HG03135 (cell line): ENCODE results near the gene NEURL3.
"Not testable (repeated sequence)": the region's sequence is repeated elsewhere in the genome, so short reads cannot be mapped to it uniquely, and the experiment has no call there.

ENCODE experiments used
- ATAC-seq: cut with Tn5 transposase; IDR thresholded peaks from one replicate; pipeline ENCODE4 v1.9.1; 2021; ENCODE audit warnings: mild to moderate bottlenecking, moderate library complexity; ENCODE audit not compliant: unreplicated experiment

NEURL3 gene

GRCh38 chr2:96508521-96509113 is 3.5 kb upstream of the NEURL3 start:
- no peak for ATAC-seq

- peak; percentile 49 for ATAC-seq
Measured at GRCh38 chr2:96507957-96508520, 2.9 kb upstream of the NEURL3 start.

DNA sequence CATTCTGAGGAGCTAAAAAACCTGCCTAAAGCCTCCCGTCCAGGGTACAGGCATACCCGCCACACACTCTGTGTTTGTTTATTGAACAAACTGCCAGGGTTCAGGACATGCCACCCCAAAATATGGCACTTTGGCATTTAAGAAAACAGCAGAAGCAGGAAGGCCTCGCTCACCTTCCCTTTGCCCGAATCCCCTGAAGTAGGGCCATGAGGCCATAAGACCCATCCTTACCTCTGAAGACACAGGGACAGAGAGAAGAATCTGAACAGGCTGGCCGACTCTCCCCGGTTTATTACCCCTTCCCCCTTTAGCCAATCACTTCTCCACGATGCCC is 1.7 kb upstream of the NEURL3 start:
- no peak for ATAC-seq

DNA sequence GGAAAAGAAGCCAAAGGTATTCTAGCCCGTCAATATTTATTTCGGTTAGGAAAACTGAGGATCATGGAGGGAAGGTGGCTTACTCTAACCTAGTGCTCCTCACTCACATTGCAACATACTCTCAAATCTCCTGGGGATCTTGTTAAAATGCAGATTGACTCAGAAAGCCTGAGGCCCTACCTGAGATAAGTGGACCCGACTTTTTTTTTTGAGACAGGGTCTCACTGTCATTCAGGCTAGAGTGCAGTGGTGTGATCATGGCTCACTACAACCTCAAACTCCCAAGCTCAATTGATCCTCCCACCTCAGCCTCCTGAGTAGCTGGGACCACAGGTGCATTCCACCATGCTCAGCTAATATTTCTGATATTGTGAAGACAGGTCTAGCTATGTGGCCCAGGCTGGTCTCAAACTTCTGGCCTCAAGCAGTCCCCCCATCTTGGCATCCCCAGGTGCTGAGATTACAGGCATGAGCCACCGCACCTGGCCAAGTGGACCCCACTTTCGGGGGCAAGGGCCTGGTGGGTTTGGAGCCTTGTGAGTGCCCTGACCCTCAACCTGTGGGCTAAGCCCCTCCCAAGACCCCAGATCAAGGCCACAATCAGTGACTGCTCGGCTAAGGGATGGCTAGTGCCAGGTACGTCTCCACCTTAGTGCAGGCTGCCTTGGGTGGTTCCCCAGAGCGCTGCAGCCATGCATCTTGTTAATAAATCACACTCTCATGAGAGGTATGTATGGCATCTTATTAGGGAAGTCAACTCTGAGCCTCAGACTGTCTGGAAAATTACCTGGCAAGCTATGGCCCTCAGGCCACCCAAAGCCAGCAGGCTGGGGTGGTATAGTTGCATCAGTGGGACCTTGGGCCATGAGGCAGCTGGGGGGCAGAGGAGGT is 1.1 kb upstream of the NEURL3 start:
- no peak for ATAC-seq

- ATAC-seq: no peak
Measured at GRCh38 chr2:96503637-96504243, 1.4 kb downstream of the NEURL3 start.

DNA sequence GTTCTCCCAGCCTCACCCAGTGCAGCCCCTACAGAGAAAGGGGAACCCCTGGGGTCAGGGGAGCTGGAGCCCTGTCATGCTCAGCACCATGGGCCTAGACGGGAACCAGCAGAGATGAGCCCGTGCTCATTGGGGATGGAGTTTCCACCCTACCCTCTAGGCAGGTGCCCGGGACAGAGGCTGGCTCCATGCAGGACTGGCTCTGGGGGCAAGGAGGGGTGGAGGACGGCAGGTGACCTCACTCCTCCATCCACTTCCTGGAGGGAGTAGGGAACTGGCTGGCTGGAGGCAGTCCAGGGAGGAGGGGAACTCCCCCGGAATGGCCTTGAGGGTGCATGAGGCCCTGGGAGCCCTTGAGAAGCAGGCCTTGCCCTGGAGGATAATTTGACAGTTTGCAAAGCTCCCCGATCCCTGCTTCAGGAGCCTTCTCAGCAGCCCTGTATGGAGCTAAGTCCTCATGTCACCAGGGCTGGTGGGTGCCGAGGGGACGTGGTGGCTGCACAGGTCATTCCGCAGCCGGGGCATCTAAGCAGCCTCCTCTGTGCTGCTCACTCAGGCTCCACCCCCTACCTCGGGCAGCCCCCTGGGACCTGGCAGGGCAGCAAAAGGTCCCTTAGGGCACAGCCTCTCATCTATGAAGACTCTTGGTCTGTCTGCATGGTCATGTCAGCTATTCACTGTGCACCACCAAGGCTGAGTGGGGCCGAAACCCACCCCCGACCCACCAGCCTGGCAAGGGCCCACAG is 2.1 kb downstream of the NEURL3 start:
- ATAC-seq: no peak

GRCh38 chr2:96501886-96502810 is 3.0 kb downstream of the NEURL3 start:
- ATAC-seq: no peak

DNA sequence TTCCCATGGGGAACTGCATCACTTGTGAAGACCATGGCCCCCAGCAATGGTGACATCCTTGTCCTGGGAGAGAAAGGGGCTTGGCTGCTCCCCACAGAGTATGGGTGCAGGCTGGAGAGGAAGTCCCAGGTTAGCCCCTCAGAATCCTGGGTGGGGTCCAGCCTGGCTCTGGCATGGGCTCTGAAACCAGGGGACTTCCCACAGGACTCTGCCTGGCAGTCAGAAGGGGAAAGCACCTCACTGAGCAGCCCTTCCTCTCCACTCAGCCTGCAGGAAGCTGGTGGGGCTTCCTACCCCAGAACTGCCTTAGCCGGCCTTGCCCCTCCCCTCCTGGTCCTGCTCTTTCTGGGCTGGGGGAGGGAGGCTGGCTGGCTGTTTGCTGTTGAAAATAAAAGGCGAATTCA is 3.7 kb downstream of the NEURL3 start:
- ATAC-seq: no peak

DNA sequence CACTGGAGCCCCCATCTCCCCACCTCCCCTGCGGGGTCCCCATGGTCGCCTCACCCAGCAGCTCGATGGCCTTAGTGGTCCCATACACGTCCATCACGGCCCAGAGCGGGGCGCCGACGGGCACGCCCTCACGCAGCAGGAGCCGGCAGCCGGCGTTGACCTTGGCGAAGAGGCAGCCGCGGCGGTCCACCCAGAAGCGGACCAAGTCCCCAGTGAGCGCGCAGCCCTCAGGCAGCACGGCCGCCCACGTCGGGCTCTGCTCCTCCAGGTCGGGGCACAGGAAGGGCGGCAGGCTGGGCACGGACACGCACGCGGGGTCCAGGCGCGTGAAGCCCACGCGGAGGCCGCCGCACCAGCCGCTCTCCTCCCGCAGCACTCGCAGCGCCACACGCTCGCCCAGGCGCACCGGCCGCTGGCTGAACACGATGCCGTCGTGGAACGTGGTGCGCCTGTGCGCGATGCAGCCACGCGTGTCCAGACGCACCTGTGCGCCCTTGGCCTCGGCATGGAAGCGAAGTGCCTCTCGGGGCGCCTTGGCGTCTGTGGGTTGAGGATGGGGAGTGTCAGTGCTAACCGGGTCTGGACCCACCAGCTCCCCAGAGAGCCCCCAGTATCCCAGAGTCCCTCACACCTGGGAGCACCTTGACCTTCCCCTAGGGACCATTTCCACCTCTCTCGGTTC is 4.6 kb downstream of the NEURL3 start:
- ATAC-seq: no peak

DNA sequence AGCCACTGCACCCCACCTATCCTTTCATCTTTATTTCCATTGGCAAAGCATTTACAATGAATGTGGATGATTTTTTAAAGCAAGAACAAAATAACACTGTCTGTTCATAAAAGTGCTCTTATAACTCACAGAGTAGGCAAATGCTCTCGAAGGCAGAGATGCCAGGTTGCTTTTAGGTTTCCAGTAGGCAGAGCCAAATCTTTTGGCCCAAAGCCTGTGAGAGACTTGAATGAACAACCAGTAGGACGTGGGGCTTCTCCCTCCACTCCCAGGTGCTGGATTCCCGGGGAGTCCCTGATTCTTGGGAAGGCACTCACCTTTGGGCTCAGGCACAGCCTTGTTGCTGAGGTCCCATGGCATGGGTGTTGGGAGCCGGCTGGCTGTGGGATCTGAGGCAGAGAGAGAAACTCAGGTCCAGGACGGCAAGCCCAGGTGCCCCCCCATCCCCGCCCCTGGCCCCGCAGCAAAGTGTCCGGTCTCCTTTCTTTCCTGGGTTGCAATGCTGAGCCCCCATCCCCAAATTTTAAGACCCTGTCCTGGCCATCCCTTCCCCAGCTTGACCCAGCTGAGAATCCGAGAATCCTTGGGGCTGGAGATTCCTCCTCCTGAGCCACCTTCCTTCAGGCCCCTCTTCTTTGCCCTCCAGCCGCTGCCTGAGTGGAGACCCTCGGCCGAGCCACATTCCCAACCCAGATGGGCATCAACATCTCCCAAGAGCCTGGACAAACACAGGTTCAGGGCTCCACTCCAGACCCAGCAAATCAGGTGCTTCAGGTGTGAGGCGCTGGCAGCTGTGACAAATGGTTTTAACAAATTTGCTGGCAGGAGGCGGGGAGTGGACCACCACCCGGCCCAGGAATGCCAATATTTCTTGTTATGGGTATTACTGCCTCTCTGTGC is 5.8 kb downstream of the NEURL3 start:
- no peak for ATAC-seq

DNA sequence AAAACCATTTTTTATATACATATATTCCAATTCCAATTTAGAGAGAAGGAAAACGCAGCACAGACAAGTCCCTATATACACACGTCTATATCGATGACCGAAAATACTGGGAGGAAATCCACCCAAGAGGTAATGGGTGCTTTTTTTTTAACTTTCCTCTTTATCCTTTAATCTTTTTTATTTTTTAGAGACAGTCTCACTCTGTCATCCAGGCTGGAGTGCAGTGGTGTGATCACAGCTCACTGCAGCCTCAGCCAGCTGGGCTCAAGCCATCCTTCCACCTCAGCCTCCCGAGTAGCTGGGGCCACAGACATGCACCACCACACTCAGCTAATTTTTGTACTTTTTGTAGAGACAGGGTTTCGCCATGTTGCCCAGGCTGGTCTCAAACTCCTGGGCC is 6.5 kb downstream of the NEURL3 start:
- not testable (repeated sequence) for ATAC-seq

- no peak for ATAC-seq
Measured at GRCh38 chr2:96498021-96498431, 7.1 kb downstream of the NEURL3 start.

GRCh38 chr2:96495982-96496629 is 9.1 kb downstream of the NEURL3 start:
- ATAC-seq: no peak

GRCh38 chr2:96494188-96494587 is 11.0 kb downstream of the NEURL3 start:
- no peak for ATAC-seq

DNA sequence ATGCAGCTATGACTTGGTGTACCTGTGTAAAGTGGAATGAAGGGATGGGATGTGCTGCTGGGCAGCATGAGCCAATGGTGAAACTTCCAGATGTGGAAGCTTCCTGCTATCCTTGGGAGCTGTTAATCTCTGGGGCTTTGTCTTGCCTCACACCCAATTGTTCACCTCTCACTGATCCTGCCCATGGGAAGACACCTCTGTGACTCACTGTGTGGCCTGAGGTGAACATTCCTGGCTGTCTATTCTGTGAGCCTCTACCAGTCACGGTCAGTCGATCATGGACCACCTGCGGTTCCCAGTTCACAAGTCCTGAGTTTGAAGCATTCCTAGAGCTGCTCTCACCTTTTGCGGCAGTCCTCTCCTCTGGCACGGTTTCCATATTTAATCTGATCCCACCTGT is 12.1 kb downstream of the NEURL3 start:
- ATAC-seq: no peak

DNA sequence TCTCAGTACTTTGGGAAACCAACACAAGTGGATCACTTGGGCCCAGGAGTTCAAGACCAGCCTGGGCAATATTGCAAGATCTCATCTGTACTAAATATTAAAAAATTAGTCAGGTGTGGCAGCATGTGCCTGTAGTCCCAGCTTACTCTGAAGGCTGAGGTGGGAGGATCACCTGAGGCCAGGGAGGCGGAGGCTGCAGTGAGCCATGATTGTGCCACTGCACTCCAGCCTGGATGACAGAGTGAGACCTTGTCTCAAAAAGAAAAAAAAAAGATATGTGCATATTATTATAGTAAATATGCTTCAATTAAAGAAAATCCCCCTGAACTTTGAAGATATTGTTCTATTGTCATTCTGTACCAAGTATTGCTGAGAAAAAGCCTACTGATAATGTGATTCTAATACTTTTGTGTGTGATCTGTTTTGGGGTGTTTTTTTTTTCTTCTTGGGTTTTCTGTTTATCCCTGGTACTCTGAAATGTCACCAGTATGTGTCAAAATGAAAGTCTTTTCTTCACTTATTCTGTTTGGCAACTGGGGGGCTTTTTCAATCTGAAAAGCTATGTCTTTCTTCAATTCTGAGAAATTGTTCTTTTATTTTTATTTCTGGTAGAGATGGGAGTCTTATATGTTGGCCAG is 13.2 kb downstream of the NEURL3 start:
- no peak for ATAC-seq

DNA sequence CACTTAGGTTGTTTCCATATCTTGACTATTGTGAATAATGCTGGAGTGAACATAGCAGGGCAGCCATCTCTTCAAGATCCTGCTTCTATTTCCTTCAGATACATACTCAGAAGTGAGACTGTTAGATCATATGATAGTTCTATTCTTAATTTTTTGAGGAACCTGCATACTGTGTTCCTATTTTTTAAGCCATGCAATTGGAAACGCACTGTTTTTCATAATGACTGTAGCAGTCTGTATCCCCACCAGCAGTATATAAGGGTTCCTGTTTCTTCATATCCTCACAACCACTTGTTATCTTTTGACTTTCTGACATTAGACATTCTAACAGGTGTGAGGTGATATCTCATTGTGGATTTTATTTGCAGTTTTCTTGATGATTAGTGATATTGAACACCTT is 15.5 kb downstream of the NEURL3 start:
- ATAC-seq: no peak

- no peak for ATAC-seq
Measured at GRCh38 chr2:96489261-96489660, 15.9 kb downstream of the NEURL3 start.
